IMR-90 (cell line): ENCODE measurements around the gene RNF41. TPM values are rescaled to one million over a fixed set of nuclear protein-coding genes. Genes with fewer than 3 reads are reported as not detected.

Experiments used
- ATAC-seq: fragments of 200-7000 bp; cut with Tn5 transposase; 2 replicates; pipeline ENCODE4 v1.9.1; 2020; ENCODE audit warnings: low read depth, mild to moderate bottlenecking, moderate library complexity
- BruUV-seq: library from RNA; stranded (reverse); fragments of 400-500 nt; replicated peaks from 2 replicates; lab custom pipeline; 2021; lab: Mats Ljungman, UMichigan
- CTCF ChIA-PET: fragments of 300-600 bp; formaldehyde crosslinking; extraction: SDS; loops from one replicate; lab custom pipeline; 2021; ENCODE audit warnings: antibody characterized with exemption; lab: Yijun Ruan, JAX
- POLR2A ChIA-PET: fragments of 300-600 bp; sonication (Branson Sonifier 250); formaldehyde crosslinking; loops from one replicate; lab custom pipeline; 2022; ENCODE audit warnings: antibody characterized with exemption; ENCODE audit not compliant: unreplicated experiment; lab: Charles Lee
- DNase-seq: peaks from one replicate; pipeline ENCODE4 v3.0.0; 2013
- H2AFZ ChIP-seq: replicated peaks from 2 replicates; pipeline ENCODE3; 2013; ENCODE audit warnings: low read length, mild to moderate bottlenecking; ENCODE audit not compliant: poor library complexity
- H2AK5ac ChIP-seq: 2 replicates; pipeline ENCODE4 v1.6.1; 2013; ENCODE audit warnings: low read depth, low read length, inconsistent platforms
- H2AK9ac ChIP-seq: replicated peaks from 2 replicates; pipeline ENCODE3; 2013; ENCODE audit warnings: mild to moderate bottlenecking, low read depth, low read length, moderate library complexity; ENCODE audit not compliant: poor library complexity
- H2BK120ac ChIP-seq: 2 replicates; pipeline ENCODE4 v1.6.1; 2013; ENCODE audit warnings: low read depth, low read length, inconsistent platforms
- H2BK15ac ChIP-seq: 3 replicates; pipeline ENCODE4 v1.6.1; 2013; ENCODE audit warnings: low read depth, low read length, inconsistent platforms
- H2BK20ac ChIP-seq: 2 replicates; pipeline ENCODE4 v1.6.1; 2013; ENCODE audit warnings: low read depth, mild to moderate bottlenecking, inconsistent platforms, low read length, moderate library complexity
- H2BK5ac ChIP-seq: 2 replicates; pipeline ENCODE4 v1.6.1; 2013; ENCODE audit warnings: mild to moderate bottlenecking, low read depth, low read length, inconsistent platforms; ENCODE audit not compliant: poor library complexity, severe bottlenecking
- H3K14ac ChIP-seq: replicated peaks from 2 replicates; pipeline ENCODE4 v1.6.1; 2013; ENCODE audit warnings: low read depth, low read length, inconsistent platforms
- H3K18ac ChIP-seq: 2 replicates; pipeline ENCODE4 v1.6.1; 2013; ENCODE audit warnings: low read depth, low read length, control low read depth
- H3K23ac ChIP-seq: 2 replicates; pipeline ENCODE4 v1.6.1; 2013; ENCODE audit warnings: low read depth, low read length, inconsistent platforms
- H3K27ac ChIP-seq: 2 replicates; pipeline ENCODE4 v1.5.1; 2013; ENCODE audit warnings: mild to moderate bottlenecking, control low read depth, low read length; ENCODE audit not compliant: insufficient read depth
- H3K27me3 ChIP-seq: 2 replicates; pipeline ENCODE4 v1.6.1; 2013; ENCODE audit warnings: low read length; ENCODE audit not compliant: control insufficient read depth, insufficient read depth
- H3K36me3 ChIP-seq: 2 replicates; pipeline ENCODE4 v1.6.1; 2013; ENCODE audit warnings: low read length, mixed read lengths; ENCODE audit not compliant: control insufficient read depth, insufficient read depth
- H3K4ac ChIP-seq: 2 replicates; pipeline ENCODE4 v1.6.1; 2013; ENCODE audit warnings: low read depth, low read length, inconsistent platforms
- H3K4me1 ChIP-seq: 2 replicates; pipeline ENCODE4 v1.6.1; 2013; ENCODE audit warnings: low read length, mixed read lengths; ENCODE audit not compliant: control insufficient read depth, insufficient read depth
- H3K4me2 ChIP-seq: 2 replicates; pipeline ENCODE4 v1.6.1; 2013; ENCODE audit warnings: low read depth, mild to moderate bottlenecking, control low read depth, low read length, moderate library complexity
- H3K4me3 ChIP-seq: 2 replicates; pipeline ENCODE4 v1.5.1; 2013; ENCODE audit warnings: low read depth, mild to moderate bottlenecking, control low read depth, low read length, moderate library complexity; ENCODE audit not compliant: insufficient read depth
- H3K56ac ChIP-seq: 2 replicates; pipeline ENCODE4 v1.6.1; 2013; ENCODE audit warnings: low read length, inconsistent platforms; ENCODE audit not compliant: insufficient read depth; ENCODE audit errors: extremely low read depth
- H3K79me1 ChIP-seq, 2 experiments: 2 replicates each; pipeline ENCODE4 v1.6.1; 2013; ENCODE audit warnings: low read length in 2 of 2, inconsistent platforms in 1 of 2, low read depth in 1 of 2
- H3K9ac ChIP-seq: 2 replicates; pipeline ENCODE4 v1.6.1; 2013; ENCODE audit warnings: low read depth, low read length, control low read depth
- H3K9me1 ChIP-seq: 2 replicates; pipeline ENCODE4 v1.6.1; 2013; ENCODE audit warnings: low read length, inconsistent platforms; ENCODE audit not compliant: insufficient read depth
- H3K9me3 ChIP-seq: 2 replicates; pipeline ENCODE4 v1.6.1; 2013; ENCODE audit warnings: low read length; ENCODE audit not compliant: control insufficient read depth, insufficient read depth
- H4K20me1 ChIP-seq: 2 replicates; pipeline ENCODE4 v1.6.1; 2013; ENCODE audit warnings: low read length, inconsistent platforms; ENCODE audit not compliant: insufficient read depth
- H4K5ac ChIP-seq: 2 replicates; pipeline ENCODE4 v1.6.1; 2013; ENCODE audit warnings: mild to moderate bottlenecking, low read depth, low read length, control low read depth
- H4K8ac ChIP-seq, 2 experiments: 2 replicates each; pipeline ENCODE4 v1.6.1; 2013; ENCODE audit warnings: low read depth in 2 of 2, low read length in 2 of 2, control low read depth in 1 of 2, inconsistent platforms in 1 of 2
- H4K91ac ChIP-seq: 2 replicates; pipeline ENCODE4 v1.6.1; 2013; ENCODE audit warnings: low read depth, low read length, inconsistent platforms; ENCODE audit not compliant: insufficient read depth
- FOS ChIP-seq: fragments of 150-350 bp; IDR thresholded peaks from 2 replicates; pipeline ENCODE4 v1.6.1; 2016; ENCODE audit warnings: low read depth, low read length
- RAD21 ChIP-seq: IDR thresholded peaks from 2 replicates; pipeline ENCODE4 v1.6.1; 2012; ENCODE audit warnings: low read length, improper control_type of control experiment
- RFX5 ChIP-seq: IDR thresholded peaks from 2 replicates; pipeline ENCODE4 v1.8.0; 2012; ENCODE audit warnings: low read depth, mild to moderate bottlenecking, low read length, moderate library complexity
- WGBS, 2 experiments: methylation state at CpG; one replicate each; pipeline versions ENCODE4 v1.1.5 to v1.1.7; 2013; ENCODE audit warnings: missing lambda C conversion rate in 2 of 2; ENCODE audit not compliant: insufficient read length in 1 of 2; ENCODE audit errors: extremely low coverage in 2 of 2; 5-methylcytosine and 5-hydroxymethylcytosine counted together
- dilution Hi-C: fragments of 300-500 bp; cut with HindIII; formaldehyde crosslinking; loops from one replicate; pipeline ENCODE4 v1.14.3; 2018; ENCODE audit warnings: low sequenced_read_pairs; ENCODE audit not compliant: unreplicated experiment
- in situ Hi-C: fragments of 300-500 bp; cut with MboI; formaldehyde crosslinking; loops from 3 replicates; pipeline ENCODE4 v1.14.3; 2019; ENCODE audit warnings: low sequenced_read_pairs, inconsistent platforms, mixed read lengths
- intact Hi-C: fragments of 100-400 bp; cut with micrococcal nuclease; formaldehyde crosslinking; loops from 2 replicates; pipeline ENCODE4 v1.10.0; 2022
- polyA plus RNA-seq, 3 experiments: library from polyadenylated mRNA; depleted of rRNA; stranded (reverse); fragments of >200 nt; gene quantifications; 2 replicates each; pipeline ENCODE4 v1.2.3, GENCODE V29; 2012; ENCODE audit warnings: low replicate concordance in 1 of 3
- total RNA-seq: library from RNA; depleted of rRNA; stranded (reverse); fragments of >200 nt; gene quantifications from 2 replicates; pipeline ENCODE4 v1.2.3, GENCODE V29; 2012

RNF41 gene
- total and polyA plus RNA-seq, 2 of the 4 experiments (the other 2 are of a cell fraction), result 112 to 272 TPM

GRCh38 chr12:56236091-56236490 is 14.4 kb upstream of the RNF41 start:
- no peak overlapping the region for H4K5ac ChIP-seq
- DNase-seq (no peak), ATAC-seq (no peak)
- intact Hi-C loops, result no loop called here
- H3K18ac ChIP-seq, result no peak overlapping the region
- in situ Hi-C loops, result no loop called here
- H3K36me3 ChIP-seq, result peaks cover 30% of the 10 kb centered on the region
- WGBS, 2 experiments, result no CpG with 5 or more reads among the region's 6 CpGs
- H3K23ac ChIP-seq, result no peak overlapping the region
- no peak overlapping the region for H4K91ac ChIP-seq
- H3K9ac ChIP-seq, result no peak overlapping the region
- ChIA-PET POLR2A (no interaction called here), CTCF (no interaction called here)
- H2BK120ac ChIP-seq, result no peak overlapping the region
- no peak overlapping the region for H3K4me2 ChIP-seq
- no TSS peak for BruUV-seq
- H3K14ac ChIP-seq, result no peak overlapping the region
- no peak overlapping the region for H3K27ac ChIP-seq
- TF ChIP-seq FOS, result no peak
- no peak for TF ChIP-seq RAD21
- TF ChIP-seq RFX5, result no peak
- H2AFZ ChIP-seq, result no peak overlapping the region
- dilution Hi-C loops, result no loop called here
- H2AK9ac ChIP-seq, result peak overlapping the region; percentile 61
- H2BK5ac ChIP-seq, result no peak overlapping the region
- H2AK5ac ChIP-seq, result no peak overlapping the region
- H3K9me3 ChIP-seq, result no peaks in the 10 kb centered on the region
- no peak overlapping the region for H3K56ac ChIP-seq
- no peak overlapping the region for H3K4ac ChIP-seq
- H2BK20ac ChIP-seq, result no peak overlapping the region
- H4K20me1 ChIP-seq, result peaks cover 19% of the 10 kb centered on the region
- H3K4me1 ChIP-seq, result peaks cover 5% of the 10 kb centered on the region; the same call in 1 of the 2 replicates
- H3K9me1 ChIP-seq, result peaks cover 14% of the 10 kb centered on the region; the same call in 1 of the 2 replicates
- peaks cover under 1 to 18% of the 10 kb centered on the region in 2 experiments; a peak in 3 of 4 replicates for H3K79me1 ChIP-seq
- H3K4me3 ChIP-seq, result no peak overlapping the region
- no peak overlapping the region for H2BK15ac ChIP-seq
- no peaks in the 10 kb centered on the region for H3K27me3 ChIP-seq
- no peak overlapping the region for H4K8ac ChIP-seq
